Testis (tissue), 3 donors: ENCODE measurements around the gene IGF2R. TPM values are rescaled to one million over a fixed set of nuclear protein-coding genes. Genes with fewer than 3 reads are reported as not detected.

Experiments
- DNase-seq: peaks from one replicate; pipeline ENCODE4 v3.0.0-alpha.2; 2019
- H3K27ac ChIP-seq, 2 donors: fragments of 200-600 bp; sonication (generic); one replicate each; pipeline ENCODE4 v1.5.1; 2019
- H3K27me3 ChIP-seq: fragments of 200-600 bp; sonication (generic); one replicate; pipeline ENCODE4 v1.5.1; 2019
- H3K36me3 ChIP-seq: fragments of 200-600 bp; sonication (generic); one replicate; pipeline ENCODE4 v1.5.1; 2017; ENCODE audit warnings: low read depth; ENCODE audit errors: missing control alignments
- H3K4me1 ChIP-seq: fragments of 200-600 bp; sonication (generic); one replicate; pipeline ENCODE4 v1.5.1; 2019
- H3K4me3 ChIP-seq, 2 donors: fragments of 200-600 bp; sonication (generic); one replicate each; pipeline ENCODE4 v1.5.1; 2017 to 2019
- H3K9me3 ChIP-seq: fragments of 200-600 bp; sonication (generic); one replicate; pipeline ENCODE4 v1.5.1; 2017
- CTCF ChIP-seq, 3 experiments: fragments of 450-650 bp in 2 of 3; fragments of 200-600 bp in 1 of 3; sonication (generic) in 1 of 3; IDR thresholded peaks; one replicate each; pipeline ENCODE4 v1.5.1; 2016 to 2019; ENCODE audit warnings: antibody characterized with exemption in 3 of 3, mild to moderate bottlenecking in 2 of 3, moderate library complexity in 1 of 3
- POLR2A ChIP-seq: fragments of 450-650 bp; IDR thresholded peaks from one replicate; pipeline ENCODE4 v1.6.1; 2017; ENCODE audit warnings: antibody characterized with exemption, mild to moderate bottlenecking, moderate library complexity
- WGBS, 2 donors: methylation state at CpG; one replicate each; pipeline ENCODE4 v1.1.5; 2018; 5-methylcytosine and 5-hydroxymethylcytosine counted together
- intact Hi-C: fragments of 100-400 bp; cut with DNase I; formaldehyde crosslinking; loops from one replicate; pipeline ENCODE4 v1.15.1; 2023; ENCODE audit warnings: low total_unique reads
- polyA plus RNA-seq: library from polyadenylated mRNA; stranded (reverse); fragments of 350-450 nt; fragmentation: Illumina TruSeq; extraction: RNeasy Lipid Tissue Mini Kit (QIAGEN cat#74804); gene quantifications from one replicate; pipeline ENCODE4 v1.2.3, GENCODE V29; 2014; ENCODE audit warnings: low read depth, low replicate concordance; ENCODE audit not compliant: insufficient read depth
- total RNA-seq, 2 donors: library from RNA; depleted of rRNA; stranded (reverse); fragments of >200 nt; gene quantifications; one replicate each; pipeline ENCODE4 v1.2.3, GENCODE V29; 2016

Gene IGF2R
- total and polyA plus RNA-seq, 3 donors from 2014 or later, result 47.3 to 109 (median 84.6) TPM

GRCh38 chr6:160130729-160131484 is 162.0 kb downstream of the IGF2R start:
- H3K4me3 ChIP-seq, result no peak overlapping the region
- no peak overlapping the region for H3K27ac ChIP-seq
- DNase-seq, result no peak
- no peak for TF ChIP-seq CTCF (IDR thresholded peaks at IDR 0.05)
- no peak for TF ChIP-seq POLR2A
- H3K36me3 ChIP-seq, result no peaks in the 10 kb centered on the region
- no peaks in the 10 kb centered on the region for H3K9me3 ChIP-seq
- WGBS, 2 donors, result 92 to 93% methylated on average over 13 of the region's 13 CpGs
- intact Hi-C loops, result no loop called here
- no peaks in the 10 kb centered on the region for H3K4me1 ChIP-seq
- no peaks in the 10 kb centered on the region for H3K27me3 ChIP-seq

GRCh38 chr6:160131636-160132296 is 162.9 kb downstream of the IGF2R start:
- Histone ChIP-seq H3K9me3 (no peaks in the 10 kb centered on the region), H3K27me3 (no peaks in the 10 kb centered on the region), H3K36me3 (no peaks in the 10 kb centered on the region), H3K27ac (no peak overlapping the region), H3K4me1 (no peaks in the 10 kb centered on the region), H3K4me3 (no peak overlapping the region)
- intact Hi-C loops, result no loop called here
- TF ChIP-seq CTCF (IDR thresholded peaks at IDR 0.05) (no peak), POLR2A (no peak)
- 88% methylated on average over 19 of the region's 19 CpGs for WGBS, 2 donors
- DNase-seq, result no peak

GRCh38 chr6:160132297-160132637 is 163.4 kb downstream of the IGF2R start:
- Histone ChIP-seq H3K4me3 (no peak overlapping the region), H3K27me3 (no peaks in the 10 kb centered on the region), H3K4me1 (no peaks in the 10 kb centered on the region), H3K36me3 (no peaks in the 10 kb centered on the region), H3K27ac (no peak overlapping the region), H3K9me3 (no peaks in the 10 kb centered on the region)
- DNase-seq, result no peak
- WGBS, 2 donors, result 86 to 87% methylated on average over 4 of the region's 4 CpGs
- intact Hi-C loops, result no loop called here
- no peak for TF ChIP-seq CTCF (IDR thresholded peaks at IDR 0.05)
- TF ChIP-seq POLR2A, result no peak

- intact Hi-C loops, result no loop called here
- Histone ChIP-seq H3K4me1 (no peaks in the 10 kb centered on the region), H3K9me3 (no peaks in the 10 kb centered on the region), H3K4me3 (no peak overlapping the region), H3K36me3 (no peaks in the 10 kb centered on the region), H3K27me3 (no peaks in the 10 kb centered on the region), H3K27ac (no peak overlapping the region)
- no peak for DNase-seq
- TF ChIP-seq CTCF (IDR thresholded peaks at IDR 0.05) (no peak), POLR2A (no peak)
- 35 to 36% methylated on average over 12 of the region's 12 CpGs for WGBS, 2 donors
These were observed 164.0 kb downstream of the IGF2R start for GRCh38 chr6:160132776-160133338.
